SK-N-SH treated with all-trans-retinoic acid at 6 μM for 48 hours (cell line): Measurements from ENCODE around the gene C11orf58.

Experiments
- BACH2 ChIP-seq: fragments of 250-450 bp; sonication (Bioruptor Pico); IDR thresholded peaks from 2 replicates; pipeline ENCODE4 v1.9.0; 2021; ENCODE audit warnings: mild to moderate bottlenecking, borderline replicate concordance
- GLIS3 ChIP-seq: fragments of 250-450 bp; sonication (Bioruptor Pico); IDR thresholded peaks from 2 replicates; pipeline ENCODE4 v1.5.0; 2020; ENCODE audit warnings: mild to moderate bottlenecking, moderate library complexity
- PATZ1 ChIP-seq: fragments of 250-450 bp; sonication (Bioruptor Pico); IDR thresholded peaks from 2 replicates; pipeline ENCODE4 v1.8.0; 2020; ENCODE audit warnings: mild to moderate bottlenecking, moderate library complexity, borderline replicate concordance
- PPARA ChIP-seq: fragments of 250-450 bp; sonication (Bioruptor Pico); IDR thresholded peaks from 2 replicates; pipeline ENCODE4 v1.5.0; 2020; ENCODE audit warnings: mild to moderate bottlenecking, borderline replicate concordance
- TSHZ2 ChIP-seq: fragments of 250-450 bp; sonication (Bioruptor Pico); IDR thresholded peaks from 2 replicates; pipeline ENCODE4 v1.5.0; 2020; ENCODE audit warnings: mild to moderate bottlenecking, moderate library complexity
- ZNF70 ChIP-seq: fragments of 450-650 bp; formaldehyde crosslinking; IDR thresholded peaks from 2 replicates; pipeline ENCODE4 v1.5.0; 2020; ENCODE audit warnings: mild to moderate bottlenecking, moderate library complexity

DNA sequence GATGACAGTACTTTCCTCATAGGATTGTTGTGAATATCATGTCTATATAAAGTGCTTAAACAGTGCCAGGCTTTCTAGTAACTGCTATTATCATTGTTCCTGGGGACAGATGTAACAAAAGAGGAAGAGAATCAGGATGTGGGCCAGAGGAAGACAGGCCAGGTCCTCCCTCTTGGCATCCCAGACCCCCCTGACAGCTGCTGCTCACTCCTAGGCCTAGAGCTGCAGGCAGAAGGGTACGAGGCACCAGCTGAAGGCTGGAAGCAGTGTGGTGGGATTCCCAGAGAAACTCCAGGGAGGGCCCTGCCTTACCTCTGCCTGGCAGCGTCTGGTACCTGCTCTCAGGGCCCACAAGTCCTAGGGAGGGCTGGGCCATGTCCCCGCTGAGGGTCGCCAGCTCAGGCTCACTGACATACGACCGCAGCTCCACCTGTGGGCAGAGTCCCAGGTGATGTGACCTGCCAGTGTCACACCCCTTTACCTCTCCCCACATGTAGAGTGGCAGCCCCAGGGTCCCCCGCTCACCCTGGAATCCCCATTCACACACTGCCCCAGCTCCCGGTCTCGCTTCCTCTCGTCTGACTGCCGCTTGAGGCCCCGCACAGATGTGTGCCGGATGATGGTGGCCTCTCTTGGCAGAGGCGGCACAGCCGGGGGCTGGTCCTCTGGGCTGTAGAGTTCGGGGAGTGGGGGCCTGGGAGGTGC lies 52.2 kb downstream of the C11orf58 start:
- TF ChIP-seq TSHZ2 (no peak), PPARA (CRISPR knock-in tag) (no peak), PATZ1 (CRISPR knock-in tag) (no peak), BACH2 (CRISPR knock-in tag) (no peak), ZNF70 (CRISPR knock-in tag) (no peak), GLIS3 (CRISPR knock-in tag) (no peak)
